Fibroblast of the aortic adventitia (primary cell): Measurements from ENCODE around the gene GNAT2. TPM values are rescaled to one million over a fixed set of nuclear protein-coding genes. Genes with fewer than 3 reads are reported as not detected.
A peak's percentile ranks its signal among the peaks of the same experiment; 100 is the strongest.

Experiments
- DNase-seq: peaks from one replicate; pipeline ENCODE4 v3.0.0-alpha.2; 2010; ENCODE audit warnings: low read depth
- H3K4me3 ChIP-seq: 2 replicates; pipeline ENCODE4 v1.5.1; 2011; ENCODE audit warnings: low read depth, mild to moderate bottlenecking, control low read depth, low read length, moderate library complexity
- total RNA-seq: library from RNA; depleted of rRNA; stranded (reverse); fragments of >200 nt; gene quantifications from 2 replicates; pipeline ENCODE4 v1.2.3, GENCODE V29; 2012; ENCODE audit warnings: low replicate concordance
- TF ChIP-seq, protein P1 (sequence below): IDR thresholded peaks from 2 replicates; pipeline ENCODE4 v1.5.1; 2011; ENCODE audit warnings: mild to moderate bottlenecking, low read length, control low read depth, inconsistent platforms; ENCODE audit not compliant: insufficient read depth

Gene GNAT2
- total RNA-seq, 1 donor: 0.18 TPM

DNA sequence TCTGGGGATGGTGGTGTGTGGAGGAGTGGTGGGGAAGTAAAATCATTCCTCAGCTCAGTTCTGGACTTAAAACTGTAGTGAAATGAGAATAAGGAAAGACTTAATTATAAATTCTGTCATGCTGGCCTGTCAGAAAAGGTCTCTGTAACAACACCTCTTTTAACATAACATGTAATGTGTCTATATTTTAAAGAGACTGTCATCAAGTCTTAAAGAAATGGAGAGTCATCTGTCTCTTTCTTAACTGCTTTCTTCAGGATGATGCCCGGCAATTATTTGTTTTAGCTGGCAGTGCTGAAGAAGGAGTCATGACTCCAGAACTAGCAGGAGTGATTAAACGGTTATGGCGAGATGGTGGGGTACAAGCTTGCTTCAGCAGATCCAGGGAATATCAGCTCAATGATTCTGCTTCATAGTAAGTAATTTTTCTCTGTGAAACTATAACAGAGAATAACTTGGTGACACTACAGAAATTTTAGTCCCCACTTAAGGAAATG is 40.4 kb downstream of the GNAT2 start:
- no peak overlapping the region for H3K4me3 ChIP-seq
- DNase-seq: peak; percentile 16
- TF ChIP-seq, protein P1, sequence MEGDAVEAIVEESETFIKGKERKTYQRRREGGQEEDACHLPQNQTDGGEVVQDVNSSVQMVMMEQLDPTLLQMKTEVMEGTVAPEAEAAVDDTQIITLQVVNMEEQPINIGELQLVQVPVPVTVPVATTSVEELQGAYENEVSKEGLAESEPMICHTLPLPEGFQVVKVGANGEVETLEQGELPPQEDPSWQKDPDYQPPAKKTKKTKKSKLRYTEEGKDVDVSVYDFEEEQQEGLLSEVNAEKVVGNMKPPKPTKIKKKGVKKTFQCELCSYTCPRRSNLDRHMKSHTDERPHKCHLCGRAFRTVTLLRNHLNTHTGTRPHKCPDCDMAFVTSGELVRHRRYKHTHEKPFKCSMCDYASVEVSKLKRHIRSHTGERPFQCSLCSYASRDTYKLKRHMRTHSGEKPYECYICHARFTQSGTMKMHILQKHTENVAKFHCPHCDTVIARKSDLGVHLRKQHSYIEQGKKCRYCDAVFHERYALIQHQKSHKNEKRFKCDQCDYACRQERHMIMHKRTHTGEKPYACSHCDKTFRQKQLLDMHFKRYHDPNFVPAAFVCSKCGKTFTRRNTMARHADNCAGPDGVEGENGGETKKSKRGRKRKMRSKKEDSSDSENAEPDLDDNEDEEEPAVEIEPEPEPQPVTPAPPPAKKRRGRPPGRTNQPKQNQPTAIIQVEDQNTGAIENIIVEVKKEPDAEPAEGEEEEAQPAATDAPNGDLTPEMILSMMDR: no peak

DNA sequence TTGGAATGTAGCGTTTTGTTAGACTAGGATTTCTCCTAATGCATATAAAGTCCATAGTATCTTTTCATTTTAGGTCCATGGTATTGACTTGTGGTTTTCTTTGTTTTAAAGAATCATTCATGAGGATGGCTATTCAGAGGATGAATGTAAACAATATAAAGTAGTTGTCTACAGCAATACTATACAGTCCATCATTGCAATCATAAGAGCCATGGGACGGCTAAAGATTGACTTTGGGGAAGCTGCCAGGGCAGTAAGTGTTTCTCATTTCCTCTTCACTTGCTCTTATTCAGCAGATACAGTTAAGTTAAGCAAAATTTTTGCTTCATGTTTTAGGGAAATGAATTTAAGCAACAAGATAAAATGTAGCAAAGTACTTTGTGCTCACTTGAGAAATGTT is 45.6 kb downstream of the GNAT2 start:
- no peak overlapping the region for H3K4me3 ChIP-seq
- TF ChIP-seq, protein P1: no peak
- no peak for DNase-seq

DNA sequence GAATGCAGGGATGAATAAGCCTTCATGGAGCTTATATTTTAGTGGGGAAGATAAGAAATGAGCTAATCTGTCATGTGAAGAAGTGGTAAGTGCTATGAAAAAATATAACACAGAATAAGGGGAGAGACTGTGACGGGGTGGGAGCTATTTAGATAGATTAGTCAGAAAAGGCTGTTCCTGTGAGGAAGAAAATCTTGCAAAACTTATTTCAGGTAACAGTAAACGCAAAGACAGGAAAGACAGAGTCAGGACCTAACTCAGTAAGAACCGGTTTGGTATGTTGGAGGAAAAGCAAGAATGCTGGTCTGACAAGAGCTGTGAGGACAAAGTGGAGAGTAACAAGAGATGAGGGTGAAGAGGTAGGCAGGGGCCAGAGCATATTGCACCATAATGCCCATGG is 49.0 kb downstream of the GNAT2 start:
- TF ChIP-seq, protein P1: no peak
- DNase-seq: peak; percentile 65
- no peak overlapping the region for H3K4me3 ChIP-seq

DNA sequence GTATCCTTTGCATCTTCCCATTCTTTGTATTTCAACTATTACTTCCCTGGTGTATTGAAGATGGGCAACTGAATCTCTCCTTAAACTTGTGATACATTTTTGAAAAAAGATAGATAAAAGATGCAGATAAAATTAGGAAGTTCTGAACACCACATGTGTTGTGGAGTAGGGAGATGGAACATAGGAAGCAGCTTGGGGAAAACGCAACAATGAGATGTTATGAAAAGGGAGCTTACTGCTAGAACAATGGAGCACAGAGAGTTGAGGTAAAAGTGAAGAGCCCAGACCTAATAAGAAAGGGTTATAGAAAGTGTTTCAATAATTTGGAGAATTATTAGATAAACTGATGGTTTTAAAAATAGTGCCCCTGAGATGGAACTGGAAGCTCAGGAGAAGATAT is 50.1 kb downstream of the GNAT2 start:
- DNase-seq: no peak
- H3K4me3 ChIP-seq: no peak overlapping the region
- TF ChIP-seq, protein P1: no peak

DNA sequence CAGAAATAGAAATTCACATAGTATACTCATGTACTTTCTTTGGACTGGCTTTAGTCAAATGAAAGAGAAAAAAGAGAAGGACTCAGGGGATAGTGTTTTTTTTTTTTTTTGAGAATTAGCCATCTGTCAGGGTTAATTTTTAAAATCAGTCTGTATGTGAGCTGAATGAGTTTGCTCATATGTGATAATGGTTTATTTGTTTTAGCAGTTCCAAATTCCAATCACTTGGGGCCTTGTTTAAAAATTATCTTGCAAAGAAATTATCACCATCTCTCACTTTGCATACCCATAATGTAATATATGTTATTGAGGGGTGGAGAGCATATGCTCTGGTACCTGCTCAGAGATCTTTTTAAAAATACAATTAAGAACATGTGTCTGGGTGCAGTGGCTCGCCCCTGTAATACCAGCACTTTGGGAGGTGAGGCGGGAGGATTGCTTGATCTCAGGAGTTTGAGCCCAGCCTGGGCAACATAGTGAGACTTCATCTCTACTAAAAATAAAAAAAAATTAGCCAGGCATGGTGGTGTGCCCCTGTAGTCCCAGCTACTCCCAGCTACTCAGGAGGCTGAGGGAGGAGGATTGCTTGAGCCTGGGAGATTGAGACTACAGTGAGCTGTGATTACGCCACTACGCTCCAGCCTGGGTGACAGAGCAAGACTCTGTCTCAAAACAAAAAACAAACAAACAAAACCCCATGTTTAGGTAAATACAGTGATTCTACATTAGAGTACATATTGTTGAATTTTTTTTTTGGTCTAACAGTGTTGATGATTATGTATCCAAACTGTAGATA is 51.3 kb downstream of the GNAT2 start:
- TF ChIP-seq, protein P1: no peak
- no peak for DNase-seq

DNA sequence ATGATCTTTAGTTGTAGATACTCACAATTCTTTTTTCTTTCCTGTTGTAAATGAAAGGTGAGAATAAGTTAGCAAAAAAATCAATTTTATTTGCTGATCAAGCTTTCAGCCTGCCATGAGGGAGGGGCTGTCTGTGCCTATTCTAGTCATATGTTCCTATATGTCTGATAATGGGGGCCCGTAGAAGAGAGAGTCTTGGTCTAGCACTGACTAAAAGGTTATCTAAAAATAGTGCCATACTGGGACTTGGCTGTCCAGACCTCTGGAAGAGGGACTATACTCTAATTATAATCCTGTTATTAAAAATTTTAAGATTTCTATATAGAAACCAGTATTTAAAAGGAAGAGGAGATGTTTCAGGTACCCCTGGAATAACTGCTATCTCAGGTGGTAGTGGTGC is 52.4 kb downstream of the GNAT2 start:
- TF ChIP-seq, protein P1: no peak
- no peak overlapping the region for H3K4me3 ChIP-seq
- DNase-seq: no peak

More for the DNA sequence above, 51.3 kb downstream of the GNAT2 start:
- no peak overlapping the region for H3K4me3 ChIP-seq

DNA sequence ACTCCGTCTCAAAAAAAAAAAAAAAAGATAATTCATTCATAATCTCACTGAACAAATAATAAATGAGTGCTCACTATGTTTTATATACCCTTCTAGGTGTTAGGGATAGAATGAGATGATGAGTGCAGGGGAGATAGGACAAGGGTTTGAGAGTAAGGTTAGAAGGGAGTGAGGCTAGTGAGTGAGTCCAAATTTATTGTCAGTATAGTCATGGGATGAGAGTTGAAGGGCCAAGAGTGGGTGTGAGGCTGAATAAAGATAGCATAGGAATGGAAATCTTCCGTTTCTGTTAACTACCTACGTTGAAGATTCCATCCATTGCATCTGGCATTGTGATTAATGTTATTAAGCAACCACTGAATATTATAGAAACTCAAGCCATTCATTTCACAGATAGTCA is 54.2 kb downstream of the GNAT2 start:
- no peak overlapping the region for H3K4me3 ChIP-seq
- TF ChIP-seq, protein P1: no peak
- no peak for DNase-seq
